ENCODE results near the gene EGFR.

EGFR gene

DNA sequence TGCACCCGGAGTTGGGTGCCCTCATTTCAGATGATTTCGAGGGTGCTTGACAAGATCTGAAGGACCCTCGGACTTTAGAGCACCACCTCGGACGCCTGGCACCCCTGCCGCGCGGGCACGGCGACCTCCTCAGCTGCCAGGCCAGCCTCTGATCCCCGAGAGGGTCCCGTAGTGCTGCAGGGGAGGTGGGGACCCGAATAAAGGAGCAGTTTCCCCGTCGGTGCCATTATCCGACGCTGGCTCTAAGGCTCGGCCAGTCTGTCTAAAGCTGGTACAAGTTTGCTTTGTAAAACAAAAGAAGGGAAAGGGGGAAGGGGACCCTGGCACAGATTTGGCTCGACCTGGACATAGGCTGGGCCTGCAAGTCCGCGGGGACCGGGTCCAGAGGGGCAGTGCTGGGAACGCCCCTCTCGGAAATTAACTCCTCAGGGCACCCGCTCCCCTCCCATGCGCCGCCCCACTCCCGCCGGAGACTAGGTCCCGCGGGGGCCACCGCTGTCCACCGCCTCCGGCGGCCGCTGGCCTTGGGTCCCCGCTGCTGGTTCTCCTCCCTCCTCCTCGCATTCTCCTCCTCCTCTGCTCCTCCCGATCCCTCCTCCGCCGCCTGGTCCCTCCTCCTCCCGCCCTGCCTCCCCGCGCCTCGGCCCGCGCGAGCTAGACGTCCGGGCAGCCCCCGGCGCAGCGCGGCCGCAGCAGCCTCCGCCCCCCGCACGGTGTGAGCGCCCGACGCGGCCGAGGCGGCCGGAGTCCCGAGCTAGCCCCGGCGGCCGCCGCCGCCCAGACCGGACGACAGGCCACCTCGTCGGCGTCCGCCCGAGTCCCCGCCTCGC, at the start of gene EGFR:
TSS of gene EGFR (plus strand) at position 657 of the 830 bp plus-strand sequence. CDS start 261 bp downstream, outside the sequence.
- DNase-seq (ENCODE audit: low read depth), result no peak

- no peak for DNase-seq (ENCODE audit: low read depth)
Measured at GRCh38 chr7:54969208-54969967, 49.4 kb upstream of the EGFR start.

- no peak for DNase-seq (ENCODE audit: low read depth)
Measured at GRCh38 chr7:54972733-54973294, 46.0 kb upstream of the EGFR start.

DNA sequence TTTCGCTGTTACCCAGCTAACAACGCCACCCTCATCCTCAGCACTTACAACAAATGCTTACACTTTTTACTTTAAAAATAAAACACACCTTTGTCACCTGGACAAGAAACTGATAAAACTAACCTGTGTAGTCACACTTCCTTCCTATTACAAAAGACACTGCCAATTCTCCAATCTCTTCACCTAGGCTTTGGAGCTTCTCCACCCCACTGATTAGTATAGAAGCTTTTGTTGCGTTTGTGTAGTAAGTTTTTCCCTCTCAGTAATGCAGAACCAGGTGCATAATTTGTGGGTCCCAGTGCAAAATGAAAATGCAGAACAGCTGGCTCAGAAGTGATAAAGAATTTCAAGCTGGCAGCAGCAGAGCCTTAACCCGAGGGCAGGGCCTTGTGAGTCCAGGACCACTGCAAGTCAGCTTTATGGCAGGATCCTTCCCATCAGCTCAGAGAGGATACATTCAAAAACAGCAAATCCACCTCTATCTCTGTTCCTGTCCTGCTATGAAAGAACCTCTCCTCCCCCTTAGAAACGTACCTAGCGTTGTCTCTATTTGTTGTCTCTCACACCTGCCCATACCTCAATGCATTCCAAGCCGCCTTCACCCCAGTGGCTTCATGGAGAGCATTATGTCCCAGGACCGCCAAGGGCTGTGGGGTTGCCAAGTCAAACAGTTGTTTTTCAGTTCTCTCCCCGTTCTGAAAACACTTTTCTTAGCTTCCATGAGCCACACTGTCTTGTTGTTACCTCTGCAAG, 40.3 kb upstream of the EGFR start:
- no peak for DNase-seq (ENCODE audit: low read depth)

GRCh38 chr7:54980521-54980920, 38.3 kb upstream of the EGFR start:
- DNase-seq (ENCODE audit: low read depth), result no peak

DNA sequence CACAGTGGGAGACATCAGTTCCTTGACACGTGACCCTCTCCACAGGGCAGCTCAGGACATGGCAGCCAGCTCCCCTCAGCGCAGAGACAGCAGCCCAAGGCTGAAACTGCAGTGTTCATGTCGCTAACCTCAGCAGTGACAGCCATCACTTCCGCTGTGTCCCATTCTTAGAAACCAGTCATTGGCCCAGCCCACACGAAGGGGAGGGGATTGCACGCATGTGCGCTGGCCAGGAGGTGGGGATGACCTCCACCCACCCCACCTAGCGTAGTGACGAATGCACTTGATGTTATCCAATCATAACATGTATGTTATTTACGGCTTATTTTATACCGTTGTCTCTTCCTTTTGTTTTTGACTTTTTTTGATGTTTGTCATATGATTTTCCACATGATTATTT, 36.9 kb upstream of the EGFR start:
- DNase-seq (ENCODE audit: low read depth), result no peak

- no peak for DNase-seq (ENCODE audit: low read depth)
Measured at GRCh38 chr7:54985426-54986330, 33.1 kb upstream of the EGFR start.

DNA sequence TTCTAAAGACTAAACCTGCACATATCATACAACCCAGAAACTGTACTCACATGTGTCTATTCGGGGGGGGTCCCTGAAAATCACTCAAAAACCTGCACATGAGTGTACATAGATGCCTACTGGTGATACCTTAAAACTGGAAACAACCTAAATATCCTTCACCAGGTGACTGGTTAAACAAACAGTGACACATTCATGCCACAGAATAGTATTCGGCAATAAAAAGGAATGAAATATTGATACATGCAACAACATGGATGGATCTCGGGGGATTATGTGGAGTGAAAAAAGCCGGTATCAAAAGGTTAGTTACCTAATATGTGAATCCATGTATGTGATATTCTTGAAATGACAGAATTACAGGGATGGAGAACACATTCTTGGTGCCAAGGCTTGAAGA, 32.1 kb upstream of the EGFR start:
- no peak for DNase-seq (ENCODE audit: low read depth)

DNA sequence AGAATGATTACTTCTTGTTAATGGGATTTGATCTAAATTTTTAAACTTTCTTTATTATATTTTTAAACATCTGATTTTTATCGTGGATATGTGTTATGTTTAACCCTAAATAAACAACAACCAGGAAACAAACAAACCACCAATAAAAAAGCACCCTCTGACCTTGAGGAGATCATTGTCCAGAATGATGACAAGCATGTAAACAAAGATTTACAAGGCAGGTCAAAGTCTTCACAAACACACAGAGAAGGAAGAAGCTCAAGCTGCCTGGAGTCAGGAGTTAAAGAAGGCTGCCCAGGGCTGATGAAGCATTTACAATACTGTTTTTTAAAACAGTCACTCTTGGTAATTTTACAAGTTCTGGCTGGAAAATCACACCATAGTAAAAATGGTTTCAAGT, 31.0 kb upstream of the EGFR start:
- DNase-seq (ENCODE audit: low read depth), result no peak

GRCh38 chr7:54988516-54988915, 30.3 kb upstream of the EGFR start:
- DNase-seq (ENCODE audit: low read depth), result no peak

DNA sequence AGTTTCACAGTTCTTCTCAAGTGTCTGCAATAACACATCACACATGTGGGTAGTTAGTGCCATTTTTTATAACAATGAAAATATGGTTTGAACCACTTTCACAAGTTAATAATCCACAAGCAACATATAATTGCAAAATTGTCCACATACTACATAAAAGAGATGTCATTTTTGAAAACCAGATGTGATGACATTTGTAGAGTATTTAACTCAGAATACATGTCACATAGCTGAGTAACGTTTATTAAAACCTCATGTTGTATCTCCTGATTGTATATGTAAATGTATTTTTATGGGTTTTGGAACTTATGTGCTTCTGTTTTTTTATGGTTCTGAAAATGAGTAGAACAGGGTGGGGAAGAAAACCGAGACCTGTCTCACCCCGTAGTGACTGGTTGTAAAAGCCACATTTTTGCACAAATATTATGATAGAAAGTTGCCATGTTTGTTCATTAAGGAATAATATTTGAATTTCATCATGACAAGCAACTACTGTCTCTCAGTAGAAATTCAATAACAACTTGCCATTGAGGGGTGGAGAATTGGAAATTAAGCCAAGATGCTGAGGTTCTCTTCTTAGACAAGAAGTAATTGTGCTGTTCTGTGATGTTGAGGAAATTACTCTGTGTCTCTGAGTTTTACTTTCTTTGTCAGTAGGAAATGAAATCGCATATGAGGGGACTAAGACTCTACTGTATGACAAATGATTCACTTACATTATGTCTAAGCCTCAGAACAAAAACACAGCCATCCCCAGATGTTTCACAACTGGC, 29.2 kb upstream of the EGFR start:
- no peak for DNase-seq (ENCODE audit: low read depth)

GRCh38 chr7:54991341-54991740, 27.5 kb upstream of the EGFR start:
- no peak for DNase-seq (ENCODE audit: low read depth)

DNA sequence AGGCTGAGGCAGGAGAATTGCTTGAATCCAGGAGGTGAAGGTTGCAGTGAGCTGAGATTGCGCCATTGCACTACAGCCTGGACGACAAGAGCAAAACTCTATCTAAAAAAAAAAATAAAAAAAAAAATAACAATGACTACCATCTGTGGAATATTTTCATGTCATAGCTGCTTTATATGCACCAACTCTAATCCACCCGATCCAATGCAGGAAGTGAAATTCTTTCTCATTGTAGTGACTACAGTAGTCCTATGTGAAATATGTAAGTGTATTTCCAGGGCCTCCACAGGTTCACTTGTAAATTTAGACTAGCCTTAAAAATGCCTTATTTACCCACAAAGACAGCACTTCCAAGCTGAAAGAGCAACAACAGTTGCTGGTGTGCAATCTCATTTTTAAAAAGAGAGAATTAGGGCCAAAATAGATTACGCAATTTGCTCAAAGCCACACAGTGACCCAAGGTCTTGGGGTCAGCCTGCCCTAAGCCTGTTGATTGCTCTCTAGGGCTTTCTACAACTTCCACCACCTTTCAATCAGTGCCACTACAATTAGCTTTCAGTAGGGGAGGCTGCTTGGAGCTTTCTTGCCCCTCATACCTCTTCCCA, 25.8 kb upstream of the EGFR start:
- no peak for DNase-seq (ENCODE audit: low read depth)

- no peak for DNase-seq (ENCODE audit: low read depth)
Measured at GRCh38 chr7:54995166-54995565, 23.7 kb upstream of the EGFR start.

GRCh38 chr7:54995610-54996363, 23.0 kb upstream of the EGFR start:
- DNase-seq (ENCODE audit: low read depth), result no peak

- DNase-seq (ENCODE audit: low read depth), result no peak
Measured at GRCh38 chr7:54996391-54996790, 22.4 kb upstream of the EGFR start.

DNA sequence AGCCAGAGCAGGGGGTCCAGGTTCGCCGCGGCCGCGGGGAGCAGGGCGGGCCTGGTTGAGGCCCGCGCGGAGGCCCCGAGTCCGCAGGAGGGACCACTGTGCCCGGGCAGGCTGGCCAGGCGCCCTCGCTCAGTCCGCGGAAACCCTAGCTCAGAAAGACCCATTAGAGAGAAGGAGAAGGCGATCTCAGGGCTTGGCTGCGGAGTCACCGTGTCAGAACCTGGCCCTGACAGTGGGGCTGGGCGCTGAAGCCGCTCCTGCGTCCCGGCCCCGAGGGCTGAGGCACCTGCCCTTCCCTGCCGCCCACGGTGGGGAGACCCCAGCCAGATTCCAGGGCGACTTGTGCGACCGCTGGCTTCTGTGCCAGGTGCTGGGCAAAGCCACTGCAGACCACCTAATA, 14.2 kb upstream of the EGFR start:
- DNase-seq (ENCODE audit: low read depth), result no peak

DNA sequence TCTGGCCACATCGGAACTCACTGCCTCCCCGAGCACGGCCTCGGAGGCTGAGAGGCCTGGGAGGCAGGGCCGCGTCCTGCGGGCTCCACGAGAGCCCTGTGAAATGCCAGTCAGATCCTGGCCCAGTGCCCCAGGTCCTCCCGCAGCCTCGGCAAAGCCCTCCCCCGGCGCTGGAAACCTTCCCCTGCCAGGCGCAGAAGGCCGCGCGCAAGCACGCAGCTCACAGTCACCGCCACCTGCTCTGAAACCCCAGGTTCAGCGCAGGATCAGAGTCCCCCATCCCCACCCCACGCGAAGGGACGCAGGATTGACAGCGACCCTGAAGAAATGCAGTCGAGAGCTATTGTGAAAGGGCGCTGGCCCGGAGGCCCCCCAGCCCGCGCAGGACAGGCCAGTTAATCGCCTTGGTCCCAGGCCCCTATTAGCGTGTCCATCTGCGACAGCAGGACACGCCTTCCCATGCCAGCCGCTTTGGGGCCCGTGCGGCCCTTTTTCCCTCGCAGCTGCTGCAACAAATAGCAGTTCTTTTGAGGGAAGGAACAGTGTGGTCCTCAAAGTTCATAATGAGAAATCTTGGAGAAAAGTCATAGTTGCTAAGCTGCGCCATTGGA, 13.5 kb upstream of the EGFR start:
- DNase-seq (ENCODE audit: low read depth), result no peak

DNA sequence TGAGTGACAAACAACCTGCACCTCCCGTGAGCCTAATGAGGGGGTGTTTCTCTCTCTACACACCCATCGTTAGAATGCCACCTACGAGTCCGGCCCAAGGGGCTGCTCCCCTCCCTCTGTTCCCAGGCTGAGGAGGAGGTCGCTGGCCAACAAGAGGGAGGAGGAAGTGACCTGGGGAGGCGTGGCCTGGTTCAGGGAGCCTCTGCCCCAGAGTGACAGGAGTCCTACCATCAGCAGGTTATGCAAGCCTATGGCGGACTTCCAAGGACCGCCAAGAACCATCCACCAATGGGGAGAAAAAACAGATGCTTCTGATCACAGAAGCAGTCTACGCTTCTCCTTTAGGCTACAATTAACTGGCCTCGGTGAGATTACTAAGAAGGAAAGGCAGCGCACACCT, 12.3 kb upstream of the EGFR start:
- DNase-seq (ENCODE audit: low read depth), result no peak
